MM.1S (cell line): ENCODE measurements around the gene POLN.

Experiments used
- EZH2 ChIP-seq: fragments of 300-600 bp; sonication (generic); optimal IDR thresholded peaks from 2 replicates; pipeline ENCODE3; 2017; ENCODE audit warnings: low read depth, mild to moderate bottlenecking, antibody characterized with exemption, low read length, mixed read lengths
- TF ChIP-seq, protein P1 (sequence below): fragments of 300-600 bp; sonication (generic); IDR thresholded peaks from 2 replicates; pipeline ENCODE4 v1.5.1; 2016; ENCODE audit warnings: antibody characterized with exemption, low read length, mixed read lengths

DNA sequence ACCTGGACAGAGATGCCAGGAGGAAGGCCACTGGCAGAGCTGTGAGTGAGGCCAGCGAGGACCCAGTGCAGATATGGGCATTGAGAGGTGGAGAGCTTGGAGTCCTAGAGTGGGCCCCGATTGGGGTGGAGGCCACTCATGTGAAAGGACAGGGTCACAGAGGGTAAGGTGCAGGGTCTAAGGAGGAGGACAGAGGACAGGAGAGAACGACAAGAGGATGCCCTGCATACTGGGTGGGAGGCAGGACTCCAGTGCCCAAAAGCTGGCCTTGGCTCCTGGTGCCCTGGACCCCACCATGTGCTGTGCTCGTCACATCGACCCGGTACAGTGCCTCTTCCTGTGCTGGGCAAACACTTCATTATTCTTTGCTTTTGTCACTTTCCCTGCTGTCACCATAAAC, 116.1 kb downstream of the POLN start:
- TF ChIP-seq, protein P1, sequence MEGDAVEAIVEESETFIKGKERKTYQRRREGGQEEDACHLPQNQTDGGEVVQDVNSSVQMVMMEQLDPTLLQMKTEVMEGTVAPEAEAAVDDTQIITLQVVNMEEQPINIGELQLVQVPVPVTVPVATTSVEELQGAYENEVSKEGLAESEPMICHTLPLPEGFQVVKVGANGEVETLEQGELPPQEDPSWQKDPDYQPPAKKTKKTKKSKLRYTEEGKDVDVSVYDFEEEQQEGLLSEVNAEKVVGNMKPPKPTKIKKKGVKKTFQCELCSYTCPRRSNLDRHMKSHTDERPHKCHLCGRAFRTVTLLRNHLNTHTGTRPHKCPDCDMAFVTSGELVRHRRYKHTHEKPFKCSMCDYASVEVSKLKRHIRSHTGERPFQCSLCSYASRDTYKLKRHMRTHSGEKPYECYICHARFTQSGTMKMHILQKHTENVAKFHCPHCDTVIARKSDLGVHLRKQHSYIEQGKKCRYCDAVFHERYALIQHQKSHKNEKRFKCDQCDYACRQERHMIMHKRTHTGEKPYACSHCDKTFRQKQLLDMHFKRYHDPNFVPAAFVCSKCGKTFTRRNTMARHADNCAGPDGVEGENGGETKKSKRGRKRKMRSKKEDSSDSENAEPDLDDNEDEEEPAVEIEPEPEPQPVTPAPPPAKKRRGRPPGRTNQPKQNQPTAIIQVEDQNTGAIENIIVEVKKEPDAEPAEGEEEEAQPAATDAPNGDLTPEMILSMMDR: no peak
- TF ChIP-seq EZH2: no peak
